Activated B cell treated with CpG ODN at 0.5 μM for 24 hours (primary cell): ENCODE data around the gene ADCY2. TPM values are rescaled to one million over a fixed set of nuclear protein-coding genes. Genes with fewer than 3 reads are reported as not detected.

Experiments used
- ATAC-seq: fragments of 200-7000 bp; cut with Tn5 transposase; one replicate; pipeline ENCODE4 v1.10.0; 2021; ENCODE audit warnings: low read depth, mild to moderate bottlenecking, moderate library complexity
- CTCF ChIA-PET: fragments of 350-600 bp; sonication (Branson Sonifier 250); formaldehyde crosslinking; loops from one replicate; lab custom pipeline; 2021; ENCODE audit warnings: antibody characterized with exemption; lab: Charles Lee
- POLR2A ChIA-PET: fragments of 350-600 bp; sonication (Branson Sonifier 250); formaldehyde crosslinking; loops from one replicate; lab custom pipeline; 2021; ENCODE audit warnings: antibody characterized with exemption; lab: Charles Lee
- DNase-seq: peaks from one replicate; pipeline ENCODE4 v3.0.0; 2022
- H3K27ac Mint-ChIP-seq: one replicate; pipeline ENCODE4 v1.8.0; 2020; ENCODE audit warnings: mixed read lengths
- H3K27me3 Mint-ChIP-seq: one replicate; pipeline ENCODE4 v1.8.0; 2021; ENCODE audit warnings: mixed read lengths
- H3K36me3 Mint-ChIP-seq: one replicate; pipeline ENCODE4 v1.8.0; 2021; ENCODE audit warnings: low read depth, mixed read lengths
- H3K4me1 Mint-ChIP-seq: one replicate; pipeline ENCODE4 v1.8.0; 2021; ENCODE audit warnings: mixed read lengths
- H3K4me3 Mint-ChIP-seq: one replicate; pipeline ENCODE4 v1.8.0; 2020; ENCODE audit warnings: mild to moderate bottlenecking, mixed read lengths
- H3K9me3 Mint-ChIP-seq: one replicate; pipeline ENCODE4 v1.8.0; 2020; ENCODE audit warnings: mixed read lengths
- intact Hi-C: fragments of 100-400 bp; cut with micrococcal nuclease; formaldehyde crosslinking; loops from one replicate; pipeline ENCODE4 v1.15.1; 2024
- total RNA-seq: library from RNA; stranded (reverse); gene quantifications from 2 replicates; pipeline ENCODE4 v1.2.3, GENCODE V29; 2022
- TF ChIP-seq, protein P1 (sequence below): fragments of 200-600 bp; IDR thresholded peaks from one replicate; pipeline ENCODE4 v1.8.0; 2022; ENCODE audit warnings: antibody characterized with exemption, mild to moderate bottlenecking

ADCY2 gene
- total RNA-seq, 1 donor from 2014 or later = not detected

DNA sequence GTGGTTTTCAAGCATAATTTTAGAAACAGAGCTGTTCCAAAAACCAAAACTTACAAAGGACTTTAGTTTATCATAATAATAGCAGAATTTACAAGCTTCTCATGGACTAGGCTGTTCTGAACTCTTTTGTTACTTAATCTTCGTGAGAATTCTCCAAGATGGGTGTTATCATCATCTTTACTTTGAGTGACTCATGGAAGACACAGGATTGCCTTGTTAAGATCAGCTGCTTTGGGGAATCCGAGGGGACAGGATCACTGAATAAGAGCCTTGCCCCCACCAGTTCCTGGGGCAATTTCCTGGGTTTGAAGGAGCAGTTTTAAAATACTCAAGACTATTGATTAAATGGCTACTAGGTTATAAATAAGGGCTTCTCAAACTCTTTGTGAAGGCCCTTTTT is 374.5 kb downstream of the ADCY2 start:
- TF ChIP-seq, protein P1, sequence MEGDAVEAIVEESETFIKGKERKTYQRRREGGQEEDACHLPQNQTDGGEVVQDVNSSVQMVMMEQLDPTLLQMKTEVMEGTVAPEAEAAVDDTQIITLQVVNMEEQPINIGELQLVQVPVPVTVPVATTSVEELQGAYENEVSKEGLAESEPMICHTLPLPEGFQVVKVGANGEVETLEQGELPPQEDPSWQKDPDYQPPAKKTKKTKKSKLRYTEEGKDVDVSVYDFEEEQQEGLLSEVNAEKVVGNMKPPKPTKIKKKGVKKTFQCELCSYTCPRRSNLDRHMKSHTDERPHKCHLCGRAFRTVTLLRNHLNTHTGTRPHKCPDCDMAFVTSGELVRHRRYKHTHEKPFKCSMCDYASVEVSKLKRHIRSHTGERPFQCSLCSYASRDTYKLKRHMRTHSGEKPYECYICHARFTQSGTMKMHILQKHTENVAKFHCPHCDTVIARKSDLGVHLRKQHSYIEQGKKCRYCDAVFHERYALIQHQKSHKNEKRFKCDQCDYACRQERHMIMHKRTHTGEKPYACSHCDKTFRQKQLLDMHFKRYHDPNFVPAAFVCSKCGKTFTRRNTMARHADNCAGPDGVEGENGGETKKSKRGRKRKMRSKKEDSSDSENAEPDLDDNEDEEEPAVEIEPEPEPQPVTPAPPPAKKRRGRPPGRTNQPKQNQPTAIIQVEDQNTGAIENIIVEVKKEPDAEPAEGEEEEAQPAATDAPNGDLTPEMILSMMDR = no peak
- Mint-ChIP-seq H3K27me3 (peaks cover 6% of the 10 kb centered on the region), H3K27ac (no peak overlapping the region), H3K9me3 (no peaks in the 10 kb centered on the region), H3K36me3 (no peaks in the 10 kb centered on the region), H3K4me1 (no peaks in the 10 kb centered on the region), H3K4me3 (no peak overlapping the region)
- no peak for DNase-seq
- intact Hi-C loops = no loop called here
- POLR2A ChIA-PET = no interaction called here
- no peak for ATAC-seq
- CTCF ChIA-PET = no interaction called here

DNA sequence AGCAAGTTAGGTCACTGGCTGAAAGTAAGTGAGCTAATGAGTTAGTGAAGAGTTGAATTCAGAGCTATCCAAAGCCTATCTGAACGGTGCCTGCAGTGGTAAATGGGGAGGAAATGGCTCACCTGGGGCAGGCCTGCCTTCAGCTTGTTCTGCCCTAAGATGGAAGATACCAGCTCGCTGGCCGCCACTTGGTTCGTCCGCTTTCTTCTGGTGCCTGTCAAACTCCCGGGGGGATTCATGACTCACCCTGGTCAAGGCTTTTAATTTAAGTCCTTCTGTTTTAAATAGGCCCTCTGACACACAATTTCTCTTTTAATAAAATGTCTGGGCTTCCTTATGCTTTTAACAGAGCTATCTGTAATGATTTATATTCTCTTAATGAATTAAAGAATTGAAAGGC is 376.2 kb downstream of the ADCY2 start:
- Mint-ChIP-seq H3K36me3 (no peaks in the 10 kb centered on the region), H3K27me3 (peaks cover 2% of the 10 kb centered on the region), H3K4me1 (no peaks in the 10 kb centered on the region), H3K27ac (no peak overlapping the region), H3K9me3 (no peaks in the 10 kb centered on the region), H3K4me3 (no peak overlapping the region)
- TF ChIP-seq, protein P1 = no peak
- intact Hi-C loops = no loop called here
- CTCF ChIA-PET = interaction anchor here (1.1 kb wide), 1 partner anchor 26 kb away, joined by 3 read pairs; no protein-coding TSS in a partner anchor
- POLR2A ChIA-PET = no interaction called here
- no peak for ATAC-seq
- no peak for DNase-seq

DNA sequence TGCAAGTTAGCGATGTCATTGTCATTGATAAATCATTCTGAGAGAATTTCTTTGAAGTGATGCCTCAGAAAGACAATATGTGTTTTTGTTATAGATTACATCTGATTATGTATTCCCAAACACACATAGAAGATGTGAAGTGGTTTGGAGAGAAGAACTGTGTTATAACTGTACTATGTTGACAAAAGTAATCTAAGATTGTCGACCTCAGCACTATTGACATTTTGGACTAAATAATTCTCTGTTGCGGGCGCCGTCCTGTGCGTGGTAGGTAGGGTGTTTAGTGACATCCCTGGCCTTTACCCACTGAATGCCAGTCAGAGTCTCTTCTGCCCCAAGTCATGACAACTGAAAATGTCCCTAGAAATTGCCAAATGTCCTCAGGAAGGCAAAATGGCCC is 377.2 kb downstream of the ADCY2 start:
- Mint-ChIP-seq H3K27me3 (peaks cover 2% of the 10 kb centered on the region), H3K27ac (no peak overlapping the region), H3K4me3 (no peak overlapping the region), H3K36me3 (no peaks in the 10 kb centered on the region), H3K9me3 (no peaks in the 10 kb centered on the region), H3K4me1 (no peaks in the 10 kb centered on the region)
- TF ChIP-seq, protein P1 = no peak
- ATAC-seq (no peak), DNase-seq (no peak)
- ChIA-PET POLR2A (no interaction called here), CTCF (no interaction called here)
- intact Hi-C loops = no loop called here

DNA sequence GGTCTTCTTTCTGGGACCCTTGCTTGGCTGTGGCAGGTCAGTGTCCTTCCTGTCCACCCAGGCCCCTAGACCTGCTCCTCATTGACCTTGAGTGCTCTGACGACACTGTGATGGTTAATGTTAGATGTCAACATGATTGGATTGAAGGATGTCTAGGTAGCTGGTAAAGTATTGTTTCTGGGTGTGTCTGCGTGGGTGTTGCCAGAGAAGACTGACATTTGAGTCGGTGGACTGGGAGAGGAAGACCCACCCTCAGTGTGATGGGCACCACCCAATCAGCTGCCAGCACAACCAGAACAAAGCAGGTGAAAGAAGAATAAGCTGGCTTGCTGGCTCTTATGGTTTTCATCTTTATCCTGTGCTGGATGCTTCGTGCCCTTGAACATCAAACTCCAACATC is 380.5 kb downstream of the ADCY2 start:
- H3K27ac Mint-ChIP-seq = no peak overlapping the region
- ATAC-seq (no peak), DNase-seq (no peak)
- H3K4me1 Mint-ChIP-seq = no peaks in the 10 kb centered on the region
- intact Hi-C loops = no loop called here
- ChIA-PET CTCF (no interaction called here), POLR2A (no interaction called here)
- no peaks in the 10 kb centered on the region for H3K9me3 Mint-ChIP-seq
- H3K36me3 Mint-ChIP-seq = no peaks in the 10 kb centered on the region
- peaks cover 10% of the 10 kb centered on the region for H3K27me3 Mint-ChIP-seq
- TF ChIP-seq, protein P1 = no peak
- H3K4me3 Mint-ChIP-seq = no peak overlapping the region

DNA sequence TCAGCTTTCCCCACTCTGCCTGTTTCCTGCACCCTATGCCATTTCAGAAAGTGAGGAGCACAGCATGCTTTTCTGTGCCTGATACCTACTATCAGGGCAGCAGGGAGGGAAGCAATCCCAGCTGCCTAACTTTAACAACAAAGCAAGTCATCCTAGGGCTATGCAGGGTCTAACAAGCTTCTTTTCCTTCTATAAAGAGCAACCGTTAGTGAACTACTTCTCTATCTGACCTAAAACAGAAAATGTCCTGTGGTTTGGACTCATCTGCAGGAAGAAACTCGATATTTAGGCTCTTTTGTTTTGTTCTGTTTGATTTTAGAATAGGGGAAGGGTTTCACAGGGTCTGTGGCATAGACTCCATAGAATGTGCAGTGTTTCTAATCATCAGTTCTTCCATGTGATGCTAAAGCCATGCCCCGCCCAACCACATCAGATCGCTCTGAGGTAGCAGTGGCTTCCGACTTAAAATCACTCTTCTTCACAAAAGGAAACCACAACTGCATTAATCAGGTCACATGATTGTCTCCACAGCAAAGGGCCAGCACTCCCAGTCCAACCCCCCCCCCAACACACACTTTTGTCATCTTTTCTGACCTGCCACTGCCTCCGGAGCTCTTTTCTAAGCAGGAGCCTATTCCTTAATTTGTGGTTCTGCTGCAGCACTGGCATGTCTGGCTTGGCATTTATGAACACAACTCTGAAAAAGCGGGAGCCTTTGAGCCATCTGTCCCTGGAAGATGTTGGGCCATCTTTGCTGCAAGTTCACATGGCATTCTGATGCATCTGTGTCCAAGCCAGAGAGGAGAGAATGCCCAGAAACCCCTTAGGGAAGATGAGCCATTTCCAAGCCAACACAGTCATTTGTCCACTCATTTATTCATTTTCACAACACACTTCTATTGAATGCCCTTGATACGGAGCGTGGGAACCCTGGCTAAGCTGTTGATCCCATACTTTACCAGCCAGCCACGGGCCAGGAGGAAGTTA is 383.4 kb downstream of the ADCY2 start:
- Mint-ChIP-seq H3K4me1 (no peaks in the 10 kb centered on the region), H3K36me3 (no peaks in the 10 kb centered on the region), H3K4me3 (no peak overlapping the region), H3K27me3 (peaks cover 13% of the 10 kb centered on the region), H3K27ac (no peak overlapping the region), H3K9me3 (no peaks in the 10 kb centered on the region)
- POLR2A ChIA-PET = no interaction called here
- CTCF ChIA-PET = no interaction called here
- no peak for ATAC-seq
- TF ChIP-seq, protein P1 = no peak
- intact Hi-C loops = no loop called here
- no peak for DNase-seq
